K562 treated with DMSO at 1 percent for 4 hours (cell line): ENCODE measurements around the gene OLIG2. TPM values are rescaled to one million over a fixed set of nuclear protein-coding genes. Genes with fewer than 3 reads are reported as not detected.

ENCODE experiments used
- total RNA-seq: library from RNA; unstranded; fragments of 300-600 nt; gene quantifications from 2 replicates; pipeline ENCODE4 v1.2.3, GENCODE V29; 2022; ENCODE audit not compliant: insufficient read depth

The OLIG2 gene
- total RNA-seq, result not detected in 2 replicates

DNA sequence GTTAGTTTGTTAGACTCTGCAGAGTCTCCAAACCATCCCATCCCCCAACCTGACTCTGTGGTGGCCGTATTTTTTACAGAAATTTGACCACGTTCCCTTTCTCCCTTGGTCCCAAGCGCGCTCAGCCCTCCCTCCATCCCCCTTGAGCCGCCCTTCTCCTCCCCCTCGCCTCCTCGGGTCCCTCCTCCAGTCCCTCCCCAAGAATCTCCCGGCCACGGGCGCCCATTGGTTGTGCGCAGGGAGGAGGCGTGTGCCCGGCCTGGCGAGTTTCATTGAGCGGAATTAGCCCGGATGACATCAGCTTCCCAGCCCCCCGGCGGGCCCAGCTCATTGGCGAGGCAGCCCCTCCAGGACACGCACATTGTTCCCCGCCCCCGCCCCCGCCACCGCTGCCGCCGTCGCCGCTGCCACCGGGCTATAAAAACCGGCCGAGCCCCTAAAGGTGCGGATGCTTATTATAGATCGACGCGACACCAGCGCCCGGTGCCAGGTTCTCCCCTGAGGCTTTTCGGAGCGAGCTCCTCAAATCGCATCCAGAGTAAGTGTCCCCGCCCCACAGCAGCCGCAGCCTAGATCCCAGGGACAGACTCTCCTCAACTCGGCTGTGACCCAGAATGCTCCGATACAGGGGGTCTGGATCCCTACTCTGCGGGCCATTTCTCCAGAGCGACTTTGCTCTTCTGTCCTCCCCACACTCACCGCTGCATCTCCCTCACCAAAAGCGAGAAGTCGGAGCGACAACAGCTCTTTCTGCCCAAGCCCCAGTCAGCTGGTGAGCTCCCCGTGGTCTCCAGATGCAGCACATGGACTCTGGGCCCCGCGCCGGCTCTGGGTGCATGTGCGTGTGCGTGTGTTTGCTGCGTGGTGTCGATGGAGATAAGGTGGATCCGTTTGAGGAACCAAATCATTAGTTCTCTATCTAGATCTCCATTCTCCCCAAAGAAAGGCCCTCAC, at the start of gene OLIG2:
Gene OLIG2 (plus strand): TSS at position 447 of the 954 bp plus-strand sequence. CDS start 928 bp downstream, outside the sequence.

DNA sequence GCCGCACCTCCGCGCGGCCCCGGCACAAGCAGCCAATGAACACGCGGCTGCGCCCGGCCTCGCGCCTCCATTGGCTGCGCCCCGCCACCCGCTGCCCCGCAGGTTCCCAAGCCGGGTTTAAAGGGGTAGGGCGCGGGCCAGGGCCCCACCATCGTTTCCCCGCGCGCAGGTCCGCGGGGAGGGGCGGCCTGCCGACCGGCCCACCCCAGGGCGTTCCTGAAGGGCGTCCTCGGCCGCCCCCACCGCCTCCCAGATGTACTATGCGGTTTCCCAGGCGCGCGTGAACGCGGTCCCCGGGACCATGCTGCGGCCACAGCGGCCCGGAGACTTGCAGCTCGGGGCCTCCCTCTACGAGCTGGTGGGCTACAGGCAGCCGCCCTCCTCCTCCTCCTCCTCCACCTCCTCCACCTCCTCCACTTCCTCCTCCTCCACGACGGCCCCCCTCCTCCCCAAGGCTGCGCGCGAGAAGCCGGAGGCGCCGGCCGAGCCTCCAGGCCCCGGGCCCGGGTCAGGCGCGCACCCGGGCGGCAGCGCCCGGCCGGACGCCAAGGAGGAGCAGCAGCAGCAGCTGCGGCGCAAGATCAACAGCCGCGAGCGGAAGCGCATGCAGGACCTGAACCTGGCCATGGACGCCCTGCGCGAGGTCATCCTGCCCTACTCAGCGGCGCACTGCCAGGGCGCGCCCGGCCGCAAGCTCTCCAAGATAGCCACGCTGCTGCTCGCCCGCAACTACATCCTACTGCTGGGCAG, 44.4 kb downstream of the OLIG2 start, which contains the start of gene OLIG1:
Gene OLIG1 (plus strand): TSS at position 148 of the 750 bp plus-strand sequence. CDS start 106 bp downstream, at position 254.

Other genes starting within 250 kb of the OLIG2 start
- not detected in 2 replicates for gene OLIG1, start 44.2 kb downstream of the OLIG2 start, total RNA-seq
- 18.7 and 22.0 TPM in 2 replicates for gene IFNAR2, start 204.0 kb downstream of the OLIG2 start, total RNA-seq
- 28.2 and 31.4 TPM in 2 replicates for gene IL10RB, start 240.4 kb downstream of the OLIG2 start, total RNA-seq